ENCODE results near the gene VMO1. TPM values are rescaled to one million over a fixed set of nuclear protein-coding genes. Genes with fewer than 3 reads are reported as not detected.

VMO1 gene
- total and polyA plus RNA-seq, 9 of the 15 experiments (the other 6 are each of a cell fraction or from before 2014, with no cell fraction given) = 0.31 TPM; not detected in 8

- FAIRE-seq = no peak
- no peak for TF ChIP-seq NFYB (IDR thresholded peaks at IDR 0.05; ENCODE audit: extremely low read depth, insufficient read length)
- no peak for TF ChIP-seq CHCHD3 (CRISPR knock-in tag; IDR thresholded peaks at IDR 0.05)
- no peak for TF ChIP-seq GTF2E2 (tag; IDR thresholded peaks at IDR 0.05)
- no peak for TF ChIP-seq NONO (IDR thresholded peaks at IDR 0.05; ENCODE audit: low read depth in 2 of 2, low read length in 1 of 2)
- no peak for TF ChIP-seq BRF1 (IDR thresholded peaks at IDR 0.05; ENCODE audit: borderline replicate concordance, extremely low read depth, insufficient read length)
- TF ChIP-seq SIX5 (IDR thresholded peaks at IDR 0.05; ENCODE audit: borderline replicate concordance in 1 of 2, insufficient read depth in 1 of 2, low read depth in 1 of 2, low read length in 2 of 2) = no peak
- TF ChIP-seq HDAC3 (IDR thresholded peaks at IDR 0.05; ENCODE audit: borderline replicate concordance, partially characterized antibody) = no peak
- TF ChIP-seq RNF2 (IDR thresholded peaks at IDR 0.05) = no peak
- no peak for TF ChIP-seq HNRNPL (IDR thresholded peaks at IDR 0.05; ENCODE audit: low read depth, low read length)
- TF ChIP-seq ZNF445 (CRISPR knock-in tag; IDR thresholded peaks at IDR 0.05; ENCODE audit: low read depth) = no peak
- no peak for TF ChIP-seq ZBTB1 (CRISPR knock-in tag; IDR thresholded peaks at IDR 0.05; ENCODE audit: borderline replicate concordance, low read depth)
- no peak for TF ChIP-seq HDGF (IDR thresholded peaks at IDR 0.05)
- no peak for TF ChIP-seq HNRNPLL (IDR thresholded peaks at IDR 0.05; ENCODE audit: low read depth, low read length, poor library complexity, severe bottlenecking)
- TF ChIP-seq ATF6 (CRISPR knock-in tag; IDR thresholded peaks at IDR 0.05) = no peak
- TF ChIP-seq RBM17 (IDR thresholded peaks at IDR 0.05; ENCODE audit: borderline replicate concordance, low read depth, low read length) = no peak
- H3K4me2 ChIP-seq (ENCODE audit: insufficient read depth, low read length) = no peak overlapping the region
- no peaks in the 10 kb centered on the region for H3K9me1 ChIP-seq (ENCODE audit: control insufficient read depth, insufficient read depth, low read length)
- H4K20me1 ChIP-seq (replicated peaks; ENCODE audit: control insufficient read depth, insufficient read depth, low read length) = no peaks in the 10 kb centered on the region
- no peak for ATAC-seq
- no peak overlapping the region for H2AFZ ChIP-seq (ENCODE audit: low read depth, low read length)
- POLR2A ChIA-PET = interaction anchor here (0.6 to 1.1 kb wide), 3 partner anchors 13 to 847 kb away, joined by 3 read pairs; no protein-coding TSS in a partner anchor
- CTCF ChIA-PET (ENCODE audit: low intra/inter-chr PET ratio) = no interaction called here
- H3K9me3 ChIP-seq (replicated peaks; ENCODE audit: control insufficient read depth, insufficient read depth, low read depth, low read length) = no peaks in the 10 kb centered on the region
- H3K79me2 ChIP-seq (ENCODE audit: control insufficient read depth, insufficient read depth, low read length) = no peaks in the 10 kb centered on the region
- peaks cover 0 to 25% of the 10 kb centered on the region in 2 experiments; a peak in 2 of 5 replicates for H3K4me1 ChIP-seq (replicated peaks in 1 of 2; ENCODE audit: control insufficient read depth in 2 of 2, insufficient read depth in 2 of 2, low read length in 2 of 2)
- no TSS peak for BruUV-seq (replicated peaks)
- no peak for DNase-seq (ENCODE audit: extremely low read depth in 1 of 4, low spot score in 3 of 4)
- intact Hi-C loops (cut with micrococcal nuclease) (no loop called here), in situ Hi-C loops (cut with MboI) (no loop called here)
- WGBS (ENCODE audit: insufficient coverage, low coverage, missing lambda C conversion rate) = 26% methylated on average over 3 of the region's 8 CpGs
- H3K36me3 ChIP-seq (ENCODE audit: control insufficient read depth, insufficient read depth, low read length) = no peaks in the 10 kb centered on the region
- no peak overlapping the region for H3K9ac ChIP-seq (ENCODE audit: insufficient read depth in 1 of 2, low read depth in 2 of 2, low read length in 2 of 2)
- peaks cover 15 to 49% of the 10 kb centered on the region in 2 experiments for H3K27me3 ChIP-seq (ENCODE audit: control insufficient read depth in 2 of 2, insufficient read depth in 2 of 2, low read length in 2 of 2)
- H3K27ac ChIP-seq (ENCODE audit: extremely low read depth, low read depth, low read length) = no peak overlapping the region
- no peak overlapping the region for H3K4me3 ChIP-seq
Observed at GRCh38 chr17:4741544-4741943, 44.6 kb downstream of the VMO1 start.
